Left renal pelvis (tissue), 4 donors: ENCODE results near the gene WSB2. TPM values are rescaled to one million over a fixed set of nuclear protein-coding genes. Genes with fewer than 3 reads are reported as not detected.

Experiments used
- DNase-seq, 4 donors: peaks; one replicate each; pipeline ENCODE4 v3.0.0-alpha.2; 2013; ENCODE audit warnings: low read depth in 4 of 4, low spot score in 3 of 4
- polyA plus RNA-seq, 4 donors: library from polyadenylated mRNA; unstranded; fragments of 120-200 nt; gene quantifications; one replicate each; pipeline ENCODE4 v1.2.1, GENCODE V29; 2013; ENCODE audit not compliant: insufficient read length in 4 of 4

The WSB2 gene
- polyA plus RNA-seq, 4 donors, result 46.0 to 53.1 (median 50.4) TPM

DNA sequence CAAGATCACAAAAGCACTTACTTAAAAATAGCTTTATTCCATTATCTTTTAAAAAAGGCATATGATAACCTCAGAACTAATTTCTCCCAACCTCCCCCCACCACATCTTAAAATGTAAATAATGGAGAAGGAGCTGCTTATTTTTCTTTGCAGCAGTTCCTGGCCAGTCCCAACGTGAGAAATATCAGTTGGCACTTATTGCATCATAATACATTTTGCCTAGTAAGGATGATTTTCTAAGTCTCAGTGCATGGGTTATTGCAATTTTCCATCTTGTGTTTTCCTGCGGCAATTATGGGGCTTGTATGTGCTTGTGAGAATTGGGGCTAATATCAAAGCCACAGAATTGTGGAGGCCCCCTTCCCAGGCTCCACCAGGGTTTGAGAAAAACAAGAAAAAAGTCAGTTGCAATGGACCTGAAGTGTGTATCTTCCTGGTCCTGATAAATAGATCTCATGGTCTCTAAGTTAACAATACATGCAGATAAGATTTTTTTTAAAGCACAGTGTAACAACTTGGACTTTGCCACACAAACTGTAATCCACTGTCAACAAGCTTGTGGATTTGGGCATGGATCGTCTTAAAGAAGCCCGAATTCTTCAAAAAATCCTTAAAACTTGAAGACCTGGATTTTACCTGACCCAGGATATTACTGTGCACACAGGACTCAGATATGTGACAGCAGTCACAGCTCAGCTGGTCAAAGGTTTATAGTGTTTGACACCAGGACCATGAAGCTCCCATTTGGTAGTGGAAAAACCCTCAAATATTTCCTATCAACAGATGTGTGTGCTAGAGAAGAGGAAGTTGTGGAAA is 2.8 kb upstream of the WSB2 start:
- DNase-seq, result no peak

DNA sequence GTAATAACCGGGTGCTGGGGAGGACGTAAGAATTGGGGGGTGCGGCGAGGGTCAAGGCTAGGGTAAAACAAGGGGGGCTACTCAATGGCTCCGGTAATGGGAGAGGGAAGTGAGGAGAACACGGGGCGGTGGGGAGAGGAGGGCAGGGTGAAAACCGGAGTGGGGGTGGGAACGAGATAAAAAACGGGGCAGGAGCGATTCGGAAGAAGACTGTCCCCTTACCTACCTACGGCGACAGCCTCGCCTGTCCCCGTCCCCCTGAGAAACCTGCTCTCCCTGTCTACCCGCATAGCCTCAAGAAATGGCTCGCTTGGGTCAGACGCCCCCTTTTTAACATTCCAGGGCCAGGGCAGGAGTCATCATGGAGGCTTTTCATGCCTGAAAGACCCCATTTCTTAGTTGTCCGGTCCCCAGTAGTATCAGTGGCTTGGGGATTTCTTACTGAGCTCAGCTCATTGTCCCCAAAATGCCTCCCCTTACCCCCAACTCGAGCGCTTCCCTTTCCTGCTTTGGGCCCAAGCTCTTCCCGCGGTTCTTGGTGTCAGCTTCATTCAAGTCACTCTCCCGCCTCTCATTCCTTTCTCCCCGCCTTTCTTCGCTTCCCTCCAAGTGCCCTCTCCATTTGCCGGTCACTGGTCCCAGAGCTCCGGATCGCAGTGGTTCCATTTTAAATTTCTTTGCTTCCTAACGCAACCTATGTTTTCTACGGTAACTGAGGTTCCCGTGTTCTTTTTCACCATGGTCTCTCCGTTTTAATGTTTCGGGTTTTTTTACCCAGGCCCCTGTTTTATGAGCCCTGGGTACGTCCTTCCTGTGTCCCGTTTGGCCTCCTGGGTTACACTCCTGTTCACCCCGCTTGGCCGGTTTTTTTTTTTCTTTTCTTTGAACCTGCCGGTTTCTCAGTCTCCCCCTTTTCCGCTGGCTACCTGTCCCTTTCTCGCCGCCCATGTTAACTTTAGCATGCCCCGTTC is 1.2 kb upstream of the WSB2 start:
- DNase-seq, result peak in 1 of 4 donors; percentile 39

DNA sequence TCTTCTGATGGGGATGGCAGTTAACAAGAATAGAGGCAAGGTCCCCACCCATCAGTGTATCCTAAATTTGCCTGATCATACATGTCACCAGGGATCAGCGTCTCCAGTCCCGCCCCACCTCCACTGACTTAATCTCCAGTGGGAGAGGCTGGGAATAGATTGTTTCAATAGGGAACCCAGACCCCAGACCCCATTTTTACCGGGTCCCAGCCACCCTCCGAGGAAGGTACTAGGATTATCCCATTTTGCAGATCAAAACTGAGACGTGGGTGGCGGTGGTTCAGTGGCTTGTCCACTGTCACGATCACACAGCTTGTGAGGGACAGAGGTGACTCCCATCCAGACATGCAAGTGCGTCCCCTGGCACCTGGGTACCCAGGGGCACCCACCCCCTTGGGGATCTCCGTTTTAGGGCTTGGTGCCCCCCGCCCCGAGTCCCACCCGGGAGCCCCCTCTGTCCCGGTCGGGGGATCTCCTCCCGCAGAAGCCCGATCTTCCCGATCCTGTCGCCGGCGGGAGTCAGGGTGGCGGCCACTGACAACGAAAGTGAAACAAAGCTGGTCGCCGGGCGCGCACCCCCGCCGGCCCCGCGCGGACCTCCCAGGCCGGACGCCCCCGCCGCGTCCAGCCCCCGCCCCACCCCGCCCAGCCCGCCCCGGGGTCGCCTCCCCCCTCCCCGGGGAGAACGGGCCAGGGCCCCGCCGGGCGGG is 523 bp downstream of the WSB2 start:
- no peak for DNase-seq

DNA sequence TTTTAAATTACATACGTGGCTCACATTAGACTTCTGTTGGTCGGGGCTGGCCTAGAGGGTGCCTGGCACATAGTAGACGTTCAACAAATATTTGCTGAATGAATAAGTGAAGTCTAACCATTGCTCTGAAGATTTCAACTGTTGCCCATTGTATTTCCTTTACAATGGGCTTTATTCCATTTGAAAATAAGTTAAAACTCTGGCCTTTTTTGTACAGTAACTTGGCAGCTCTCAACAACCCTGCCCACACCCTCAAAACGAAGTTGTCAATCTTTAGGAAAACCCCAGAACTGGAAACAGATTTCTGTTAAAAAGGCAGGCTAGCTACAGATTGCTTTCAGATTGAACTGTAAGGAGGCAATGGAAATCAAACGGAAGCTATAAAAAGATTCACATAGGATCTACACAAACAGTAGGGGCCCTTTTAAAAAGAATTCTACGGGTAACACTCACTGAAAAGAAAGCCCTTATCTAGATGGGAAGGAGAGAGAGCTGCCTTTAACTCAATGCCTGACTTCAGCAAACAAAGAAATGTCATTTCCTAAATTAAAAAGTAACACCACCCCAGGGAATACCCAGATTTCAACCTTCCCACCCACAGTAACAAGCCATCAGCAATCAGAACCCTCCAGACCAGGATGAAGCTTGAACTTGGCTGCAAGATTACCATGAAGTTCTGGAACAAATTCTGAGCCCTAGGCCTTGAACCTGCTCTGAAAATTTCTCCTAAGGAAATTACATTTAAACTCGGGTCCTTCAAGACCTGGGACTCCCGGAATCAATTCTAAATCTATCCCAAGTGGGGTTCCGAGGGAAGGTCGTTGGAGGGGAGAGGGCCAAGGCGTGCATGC is 1.4 kb downstream of the WSB2 start:
- DNase-seq, result no peak

DNA sequence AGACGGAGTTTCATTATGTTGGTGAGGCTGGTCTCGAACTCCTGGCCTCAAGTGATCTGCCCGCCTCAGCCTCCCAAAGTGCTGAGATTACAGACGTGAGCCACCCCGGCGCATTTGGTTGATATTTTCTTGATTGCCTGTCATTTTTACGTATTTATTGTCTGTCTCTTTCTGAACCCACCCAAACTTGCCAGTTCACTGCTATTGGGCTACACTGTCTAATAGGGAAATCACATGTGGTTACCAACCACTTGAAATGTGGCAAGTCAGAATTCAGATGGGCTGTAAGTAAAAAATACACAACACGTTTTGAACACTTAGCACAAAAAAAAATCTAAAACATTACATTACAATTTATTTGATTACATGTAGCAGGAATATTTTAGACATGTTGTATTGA is 2.1 kb downstream of the WSB2 start:
- no peak for DNase-seq

DNA sequence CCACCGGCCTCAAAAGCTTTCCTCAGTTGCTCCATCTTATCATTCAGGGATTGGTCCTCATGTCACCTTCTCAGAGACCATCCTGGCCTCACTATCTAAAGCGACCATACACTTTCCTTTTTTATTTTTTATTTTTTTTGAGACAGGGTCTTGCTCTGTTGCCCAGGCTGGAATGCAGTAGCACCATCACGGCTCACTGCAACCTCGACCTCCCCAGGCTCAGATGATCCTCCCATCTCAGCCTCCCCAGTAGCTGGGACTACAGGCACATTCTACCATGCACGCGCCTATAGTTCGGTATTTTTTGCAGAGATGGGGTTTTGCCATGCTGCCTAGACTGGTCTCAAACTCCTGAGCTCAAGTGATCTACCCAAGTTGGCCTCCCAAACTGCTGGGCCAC is 2.8 kb downstream of the WSB2 start:
- no peak for DNase-seq

DNA sequence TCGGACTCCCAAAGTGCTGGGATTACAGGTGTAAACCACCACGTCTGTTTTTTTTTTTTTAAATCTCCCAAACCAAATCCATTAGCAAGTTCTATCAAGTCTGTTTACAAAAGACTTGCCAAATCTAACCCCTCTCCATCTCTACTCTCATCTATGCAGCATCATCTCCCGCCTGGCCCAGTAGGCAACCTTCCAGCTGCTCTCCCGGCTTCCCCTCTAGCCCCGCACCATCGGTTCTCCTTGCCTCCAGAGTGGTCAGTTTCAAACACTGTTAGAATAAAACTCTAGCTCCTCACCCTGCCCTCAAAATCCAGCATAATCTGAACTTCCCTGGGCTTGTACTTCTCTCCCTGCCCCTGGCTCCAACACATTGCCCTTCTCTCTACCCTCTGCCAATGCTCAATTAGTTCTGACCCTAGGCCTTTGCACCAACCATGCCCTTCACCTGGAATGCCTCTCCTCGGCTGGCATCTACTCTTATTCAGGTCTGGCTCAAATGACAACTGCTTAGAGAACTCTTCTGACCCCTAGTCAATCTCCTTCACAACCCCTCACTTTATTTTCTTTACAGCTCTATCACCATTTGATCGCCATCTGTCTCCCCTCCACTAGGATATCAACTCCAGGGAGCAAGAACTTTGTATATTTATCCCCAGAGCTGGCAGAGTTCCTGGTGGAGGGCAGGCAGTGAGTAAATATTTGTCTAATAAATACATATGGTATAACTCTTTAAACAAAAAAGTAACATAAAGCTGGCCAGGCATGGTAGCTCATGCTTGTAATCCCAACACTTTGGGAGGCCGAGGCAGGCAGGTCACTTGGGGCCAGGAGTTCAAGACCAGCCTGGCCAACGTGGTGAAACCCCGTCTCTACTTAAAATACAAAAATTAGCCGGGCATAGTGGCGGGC is 4.9 kb downstream of the WSB2 start:
- DNase-seq, result no peak

DNA sequence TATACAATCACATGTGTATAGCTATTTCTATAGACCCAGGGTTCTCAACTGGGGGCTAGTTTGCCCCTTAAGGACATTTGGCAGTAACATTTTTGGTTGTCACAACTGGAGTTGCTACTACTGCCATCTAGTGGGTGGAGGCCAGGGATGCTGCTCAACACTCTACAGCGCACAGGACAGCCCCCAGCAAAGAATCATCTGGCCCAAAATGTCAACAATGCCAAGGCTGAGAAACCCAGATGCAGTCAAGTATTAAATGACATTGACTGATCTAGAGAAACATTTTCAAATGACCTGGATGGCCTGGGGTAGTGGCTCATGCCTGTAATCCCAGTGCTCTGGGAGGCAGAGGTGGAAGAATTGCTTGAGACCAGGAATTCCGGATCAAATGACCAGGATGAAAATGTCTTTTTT is 5.8 kb downstream of the WSB2 start:
- no peak for DNase-seq

DNA sequence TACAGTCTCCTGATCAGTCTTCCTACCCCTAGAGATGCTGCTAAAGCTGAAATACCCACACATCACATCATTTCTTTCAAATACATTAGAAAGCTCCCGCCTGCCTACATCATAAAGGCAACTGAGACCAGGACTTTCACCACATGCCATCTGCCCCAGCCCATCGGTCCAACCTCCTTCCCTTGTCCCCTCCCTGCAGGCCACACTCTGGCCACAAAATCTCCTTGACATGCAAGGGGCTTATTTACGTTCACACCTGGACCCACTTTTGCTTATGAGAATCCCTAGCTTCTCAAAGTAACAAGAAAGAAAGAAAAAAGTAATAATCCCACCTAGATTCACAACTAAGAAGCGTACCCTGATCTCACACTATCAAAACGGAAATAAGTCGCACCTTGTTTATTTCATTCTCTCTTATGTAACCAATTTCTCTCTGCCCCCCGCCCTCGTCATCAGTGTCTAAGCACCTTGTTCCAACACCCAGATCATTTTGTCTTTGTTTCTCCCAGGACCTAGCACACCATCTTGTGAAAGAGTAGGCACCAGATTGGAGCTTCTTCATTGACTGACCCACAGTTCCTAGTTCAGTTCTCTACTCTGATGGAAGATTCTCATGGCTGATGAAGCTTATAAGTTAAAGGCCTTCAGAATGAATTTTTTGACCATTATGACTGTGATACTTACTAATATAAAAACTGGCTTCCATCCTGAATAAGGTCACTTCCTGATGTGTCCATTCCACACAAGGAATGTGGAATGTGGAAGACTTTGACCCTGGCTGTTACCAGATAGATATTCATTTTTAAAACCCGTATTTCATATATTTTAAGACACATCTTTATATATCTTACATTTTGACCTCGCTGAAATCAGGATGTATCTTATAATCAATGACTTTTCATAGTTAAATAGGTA is 7.7 kb downstream of the WSB2 start:
- no peak for DNase-seq

DNA sequence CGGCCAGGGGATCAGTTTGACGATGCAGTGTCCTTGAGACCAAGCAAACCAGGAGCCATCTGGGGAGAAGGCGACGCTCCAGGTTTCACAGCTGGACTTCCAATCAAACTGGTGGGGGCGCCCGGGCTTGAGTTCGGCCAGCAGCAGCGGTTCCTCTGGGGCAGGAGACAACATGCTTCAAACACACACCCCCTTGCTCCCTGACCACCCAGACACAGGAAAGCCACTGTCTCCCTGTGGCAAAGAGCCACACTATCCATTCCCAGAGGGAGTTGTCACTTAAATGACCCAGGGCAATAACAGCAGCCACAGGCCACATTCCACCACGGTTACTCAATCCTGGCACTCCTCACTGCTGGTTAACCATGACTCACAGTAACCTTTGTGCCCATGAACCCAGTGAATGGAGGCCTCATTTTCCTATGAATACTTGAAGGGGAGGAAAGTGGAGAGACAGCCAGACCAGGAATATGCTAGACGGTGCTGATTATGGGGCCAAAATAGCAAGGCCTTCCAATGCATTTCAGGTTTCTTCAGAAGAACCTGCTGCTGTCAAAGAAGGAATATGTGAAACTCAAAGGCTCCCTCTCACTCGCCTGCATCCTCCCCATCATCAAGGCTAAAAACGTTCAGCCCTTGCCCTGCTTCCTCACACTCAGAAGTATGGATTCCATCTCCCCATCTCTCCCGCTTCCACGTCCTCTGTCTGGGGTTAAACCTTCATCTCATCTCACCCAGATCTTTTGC is 8.5 kb downstream of the WSB2 start:
- DNase-seq, result no peak

DNA sequence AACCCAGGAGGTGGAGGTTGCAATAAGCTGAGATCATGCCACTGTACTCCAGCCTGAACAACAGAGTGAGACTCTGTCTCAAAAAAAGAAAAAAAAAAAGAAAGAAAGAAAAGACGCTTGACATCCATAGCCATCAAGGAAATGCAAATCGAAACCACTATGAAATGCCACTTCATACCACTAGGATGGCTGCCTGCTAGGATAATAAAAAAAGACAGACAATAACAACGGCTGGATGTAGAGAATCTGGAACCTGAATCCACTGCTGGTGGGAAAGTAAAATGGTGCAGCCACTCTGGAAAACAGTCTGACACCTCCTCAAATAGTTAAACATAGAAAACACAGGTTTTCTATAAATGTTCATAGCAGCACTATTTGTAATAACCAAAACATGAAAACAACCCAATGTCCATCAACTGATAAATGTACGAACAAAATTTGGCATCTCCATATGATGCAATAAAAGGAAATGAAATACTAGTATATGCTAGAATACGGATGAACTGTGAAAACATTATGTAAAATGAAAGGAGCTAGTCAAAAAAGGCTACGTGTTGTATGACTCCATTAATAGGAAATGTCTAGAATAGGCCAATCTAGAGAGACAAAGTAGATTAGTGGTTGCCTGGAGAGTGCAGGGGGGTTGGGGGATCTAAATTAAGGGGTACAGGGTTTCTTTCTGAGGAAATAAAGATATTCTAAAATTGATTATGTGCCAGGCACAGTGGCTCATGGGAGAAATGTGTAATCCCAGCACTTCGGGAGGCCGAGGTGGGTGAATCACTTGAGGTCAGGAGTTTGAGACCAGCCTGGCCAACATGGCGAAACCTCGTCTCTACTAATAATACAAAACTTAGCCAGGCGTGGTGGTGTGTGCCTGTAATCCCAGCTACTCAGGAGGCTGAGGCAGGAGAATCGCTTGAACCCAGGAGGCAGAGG is 9.7 kb downstream of the WSB2 start:
- no peak for DNase-seq

DNA sequence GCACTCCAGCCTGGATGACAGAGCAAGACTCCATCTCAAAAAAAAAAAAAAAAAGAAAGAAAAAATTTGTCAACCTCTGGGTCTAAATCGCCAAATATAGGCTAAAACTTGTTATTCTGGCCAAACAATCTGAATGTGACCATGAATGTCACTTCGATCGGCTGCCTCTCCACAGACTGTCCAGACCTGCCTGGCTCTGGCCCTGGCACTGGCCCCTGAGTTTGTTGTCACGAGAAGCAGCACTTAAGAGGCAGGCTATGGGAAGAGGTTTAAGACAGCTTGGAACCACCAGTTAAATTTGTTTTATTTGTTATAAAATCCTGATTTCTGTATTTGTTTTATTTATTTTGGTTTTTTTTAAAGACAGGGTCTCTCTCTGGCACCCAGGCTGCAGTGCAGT is 14.5 kb downstream of the WSB2 start:
- DNase-seq, result no peak

DNA sequence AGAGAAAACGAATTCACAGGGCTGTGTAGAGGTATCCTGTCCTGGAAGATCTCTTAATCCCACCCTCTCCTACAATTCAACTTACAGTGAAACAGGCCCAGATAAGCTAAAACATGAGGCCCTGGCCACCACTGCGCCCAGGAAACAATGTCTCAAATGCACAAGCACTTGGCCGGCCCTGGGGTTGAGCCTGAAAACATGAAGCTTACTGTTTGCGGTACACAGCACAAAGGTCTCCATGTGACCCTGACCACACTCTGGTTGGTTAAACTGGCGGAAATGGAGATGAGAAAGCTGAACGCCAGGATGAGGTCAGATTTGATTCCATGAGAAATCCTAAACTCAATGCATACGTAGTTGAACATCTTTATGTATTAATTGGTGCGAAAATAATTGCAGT is 16.4 kb downstream of the WSB2 start:
- DNase-seq, result no peak

DNA sequence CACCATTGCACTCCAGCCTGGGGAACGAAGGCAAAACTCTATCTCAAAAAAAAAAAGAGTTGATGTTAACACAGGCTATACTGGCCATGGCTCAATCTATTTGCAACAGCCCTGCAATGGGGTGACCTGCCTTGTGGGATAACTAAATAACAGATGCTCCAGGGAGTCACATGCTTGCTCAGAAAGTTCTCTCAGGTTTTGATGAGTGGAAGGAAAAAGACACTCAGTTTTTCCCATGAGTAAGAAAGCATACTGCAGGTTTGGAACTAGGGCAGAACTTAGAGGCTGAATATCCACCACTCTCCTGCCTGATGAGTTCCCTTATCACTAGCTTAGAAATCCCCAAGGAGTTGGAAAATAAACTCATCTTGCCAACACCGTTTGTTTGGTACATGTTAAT is 16.9 kb downstream of the WSB2 start:
- DNase-seq, result no peak

DNA sequence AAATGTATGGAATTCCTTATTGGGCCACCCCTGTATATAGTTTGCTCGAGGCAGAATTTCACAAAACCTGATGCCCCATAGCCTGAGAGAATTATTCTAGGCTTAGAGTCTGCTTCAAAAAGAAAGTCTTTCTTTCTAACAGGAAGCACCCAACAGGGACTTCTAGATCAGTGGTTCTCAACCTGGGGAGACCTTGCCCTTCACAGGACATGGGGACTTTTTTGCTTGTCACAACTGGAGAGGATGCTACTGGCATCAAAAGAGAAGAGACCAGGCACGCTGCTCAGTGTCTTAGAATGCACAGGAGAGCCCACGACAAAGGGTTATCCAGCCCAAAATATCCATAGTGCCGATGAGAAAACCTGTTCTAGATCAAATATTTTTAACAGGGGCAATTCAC is 18.9 kb downstream of the WSB2 start:
- DNase-seq, result no peak

DNA sequence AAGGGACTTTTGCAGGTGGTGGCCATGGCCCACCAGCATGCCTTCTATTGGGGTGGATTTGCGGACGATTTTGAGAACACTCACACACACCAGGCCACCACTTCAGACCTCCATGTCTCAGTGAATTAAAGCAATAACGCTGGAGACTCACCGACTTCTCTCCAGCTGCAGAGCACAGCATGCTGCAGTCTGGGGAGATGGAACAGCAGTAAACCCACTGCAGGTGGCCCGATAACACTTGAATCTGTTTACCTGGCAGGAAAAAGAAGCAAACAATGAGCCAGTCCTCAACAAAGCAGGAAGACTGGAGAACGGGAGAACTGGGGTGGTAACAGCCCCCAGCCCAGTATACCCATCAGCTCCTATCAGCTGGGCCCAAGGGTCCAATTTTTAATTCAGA is 22.8 kb downstream of the WSB2 start:
- DNase-seq, result no peak
